Mononuclear cell (primary cell): ENCODE data around the gene NR2C1. TPM values are rescaled to one million over a fixed set of nuclear protein-coding genes. Genes with fewer than 3 reads are reported as not detected.
"Not testable (repeated sequence)": the region's sequence is repeated elsewhere in the genome, so short reads cannot be mapped to it uniquely, and the experiment has no call there.

Experiments
- H3K27me3 ChIP-seq: 2 replicates; pipeline ENCODE4 v1.6.0; 2011; ENCODE audit warnings: low read length, control low read depth; ENCODE audit not compliant: insufficient read depth
- H3K4me1 ChIP-seq: 2 replicates; pipeline ENCODE4 v1.5.1; 2011; ENCODE audit warnings: mild to moderate bottlenecking, low read length, control low read depth; ENCODE audit not compliant: insufficient read depth
- H3K4me3 ChIP-seq: 2 replicates; pipeline ENCODE4 v1.5.1; 2011; ENCODE audit warnings: mild to moderate bottlenecking, low read length, moderate library complexity
- H3K9me3 ChIP-seq: 2 replicates; pipeline ENCODE4 v1.5.1; 2011; ENCODE audit warnings: low read depth, mild to moderate bottlenecking, control low read depth, low read length
- total RNA-seq: library from RNA; depleted of rRNA; stranded (reverse); fragments of >200 nt; gene quantifications from one replicate; pipeline ENCODE4 v1.2.3, GENCODE V29; 2012

NR2C1 gene
- 49.3 TPM for total RNA-seq

DNA sequence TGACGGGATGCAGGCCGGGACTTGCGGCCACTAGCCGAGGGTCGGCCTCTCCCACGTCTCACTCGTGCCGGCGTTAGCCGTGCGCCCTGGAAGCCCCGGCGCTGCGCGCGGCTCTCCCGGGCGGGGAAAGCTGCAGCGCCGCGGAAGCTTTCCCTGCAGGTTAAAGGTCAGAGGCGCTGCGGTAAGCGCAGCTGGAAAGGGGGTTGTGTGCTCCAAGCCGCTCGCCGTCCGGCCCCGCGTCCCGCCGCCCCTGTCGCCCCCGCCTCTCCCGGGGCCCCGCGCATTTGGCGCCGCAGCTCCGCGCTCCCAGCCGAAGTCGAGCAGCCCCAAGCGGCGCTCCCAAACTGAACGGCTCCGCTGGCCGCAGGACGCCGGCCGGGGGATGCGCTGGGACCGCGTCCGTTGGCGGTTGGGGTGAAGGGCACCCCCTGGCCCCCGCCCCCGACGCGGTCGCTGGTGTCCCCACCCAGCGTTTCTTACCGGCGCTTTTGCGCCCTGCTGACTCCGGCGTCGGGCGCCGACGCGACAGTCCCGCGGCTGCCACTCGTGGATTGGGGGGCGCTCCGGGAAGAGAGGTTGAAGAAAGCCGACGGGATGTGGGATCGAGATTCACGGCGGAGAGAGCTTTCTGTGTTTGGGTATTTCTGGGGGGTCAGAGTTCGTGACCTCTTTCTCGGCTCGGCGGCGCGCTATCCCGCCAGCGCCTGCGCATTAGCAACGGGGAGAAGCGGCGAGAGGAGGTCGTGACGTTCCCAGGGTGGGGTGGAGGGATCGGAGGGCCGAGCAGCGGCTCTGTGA lies at the start of gene NR2C1:
TSS of gene NR2C1 (minus strand) at position 719 of the 798 bp plus-strand sequence. CDS start 6,234 bp downstream, outside the sequence.
- Histone ChIP-seq H3K4me3 (peak within 1 kb of the TSS; percentile 90), H3K4me1 (peaks cover 8% of the 10 kb centered on the region), H3K27me3 (no peaks in the 10 kb centered on the region), H3K9me3 (no peaks in the 10 kb centered on the region)

GRCh38 chr12:95118788-95119179 lies 45.4 kb upstream of the NR2C1 start:
- Histone ChIP-seq H3K9me3 (no peaks in the 10 kb centered on the region), H3K4me3 (no peak overlapping the region), H3K4me1 (no peaks in the 10 kb centered on the region), H3K27me3 (no peaks in the 10 kb centered on the region)

DNA sequence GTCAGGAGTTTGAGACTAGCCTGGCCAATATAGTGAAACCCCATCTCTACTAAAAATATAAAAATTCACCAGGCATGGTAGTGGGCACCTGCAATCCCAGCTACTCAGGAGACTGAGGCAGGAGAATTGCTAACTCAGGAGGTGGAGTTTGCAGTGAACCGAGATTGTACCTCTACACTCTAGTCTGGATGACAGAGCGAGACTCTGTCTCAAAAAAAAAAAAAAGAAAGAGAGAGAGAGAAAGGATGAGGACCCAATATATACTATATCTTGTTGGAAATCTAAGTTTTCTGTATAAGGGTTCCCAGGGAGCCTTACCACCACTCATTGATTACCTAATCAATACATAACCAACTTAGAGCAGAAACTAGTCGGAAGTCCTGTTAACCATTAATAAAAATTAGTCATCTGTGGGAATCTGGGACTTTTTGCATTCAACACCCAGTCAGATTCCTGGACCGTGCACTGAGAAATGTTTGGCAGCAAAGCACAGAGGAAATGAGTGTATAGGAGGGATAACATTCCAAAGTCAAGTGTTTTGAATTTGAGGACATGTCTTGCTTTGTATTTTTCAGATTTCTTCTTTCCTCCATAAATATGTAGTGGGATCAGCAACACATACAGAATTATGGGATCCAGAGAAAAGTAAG lies 44.8 kb upstream of the NR2C1 start:
- H3K4me3 ChIP-seq = no peak overlapping the region
- no peaks in the 10 kb centered on the region for H3K27me3 ChIP-seq
- H3K4me1 ChIP-seq = no peaks in the 10 kb centered on the region
- no peaks in the 10 kb centered on the region for H3K9me3 ChIP-seq

DNA sequence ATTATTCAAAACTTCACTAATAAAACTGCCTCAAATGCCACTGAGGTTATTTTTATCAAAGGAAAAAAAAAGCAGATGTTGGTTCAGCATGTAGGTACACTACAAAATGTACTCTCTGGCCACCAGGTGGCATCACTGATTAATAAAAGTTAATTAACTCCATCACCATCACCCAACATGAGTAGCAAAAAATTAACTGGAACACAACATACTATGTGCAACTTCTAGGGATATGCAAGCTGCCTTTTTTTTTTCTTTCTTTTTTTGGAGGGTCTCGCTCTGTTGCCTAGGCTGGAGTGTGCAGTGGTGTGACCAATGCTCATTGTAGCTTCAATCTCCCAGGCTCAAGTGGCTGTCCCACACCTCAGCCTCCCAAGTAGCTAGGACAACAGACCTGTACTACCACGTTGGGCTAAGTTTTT lies 43.8 kb upstream of the NR2C1 start:
- Histone ChIP-seq H3K4me1 (no peaks in the 10 kb centered on the region), H3K27me3 (no peaks in the 10 kb centered on the region), H3K9me3 (no peaks in the 10 kb centered on the region), H3K4me3 (no peak overlapping the region)

GRCh38 chr12:95116773-95117172 lies 43.4 kb upstream of the NR2C1 start:
- H3K27me3 ChIP-seq = no peaks in the 10 kb centered on the region
- H3K4me1 ChIP-seq = no peaks in the 10 kb centered on the region
- H3K4me3 ChIP-seq = no peak overlapping the region
- no peaks in the 10 kb centered on the region for H3K9me3 ChIP-seq

DNA sequence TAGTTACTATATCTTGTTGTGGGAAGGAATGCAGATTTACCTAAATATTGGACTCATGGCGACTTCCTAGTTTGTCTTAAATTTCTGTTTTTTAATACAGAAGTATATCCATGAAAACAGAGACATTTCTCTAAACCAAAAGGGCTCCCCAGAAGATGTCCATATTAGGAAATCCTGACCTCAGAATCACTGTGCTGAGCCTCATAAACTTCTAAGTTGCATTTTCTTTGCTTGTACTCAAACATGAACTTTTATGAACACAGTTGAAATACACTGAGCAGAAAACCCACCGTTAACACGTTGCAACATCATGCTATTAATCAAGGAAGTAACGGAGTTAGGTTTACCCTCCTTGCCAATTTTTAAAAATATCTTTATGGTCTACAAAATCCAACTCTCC lies 42.9 kb upstream of the NR2C1 start:
- Histone ChIP-seq H3K9me3 (no peaks in the 10 kb centered on the region), H3K4me1 (no peaks in the 10 kb centered on the region), H3K4me3 (no peak overlapping the region), H3K27me3 (no peaks in the 10 kb centered on the region)

- Histone ChIP-seq H3K4me3 (no peak overlapping the region), H3K4me1 (no peaks in the 10 kb centered on the region), H3K9me3 (no peaks in the 10 kb centered on the region), H3K27me3 (no peaks in the 10 kb centered on the region)
Measured at GRCh38 chr12:95115641-95116040, 42.2 kb upstream of the NR2C1 start.

- H3K27me3 ChIP-seq = no peaks in the 10 kb centered on the region
- no peaks in the 10 kb centered on the region for H3K4me1 ChIP-seq
- H3K9me3 ChIP-seq = no peaks in the 10 kb centered on the region
- no peak overlapping the region for H3K4me3 ChIP-seq
Measured at GRCh38 chr12:95114766-95115405, 41.5 kb upstream of the NR2C1 start.

GRCh38 chr12:95107362-95107761 lies 33.9 kb upstream of the NR2C1 start:
- Histone ChIP-seq H3K4me1 (peaks cover 23% of the 10 kb centered on the region), H3K27me3 (no peaks in the 10 kb centered on the region), H3K4me3 (no peak overlapping the region), H3K9me3 (no peaks in the 10 kb centered on the region)

DNA sequence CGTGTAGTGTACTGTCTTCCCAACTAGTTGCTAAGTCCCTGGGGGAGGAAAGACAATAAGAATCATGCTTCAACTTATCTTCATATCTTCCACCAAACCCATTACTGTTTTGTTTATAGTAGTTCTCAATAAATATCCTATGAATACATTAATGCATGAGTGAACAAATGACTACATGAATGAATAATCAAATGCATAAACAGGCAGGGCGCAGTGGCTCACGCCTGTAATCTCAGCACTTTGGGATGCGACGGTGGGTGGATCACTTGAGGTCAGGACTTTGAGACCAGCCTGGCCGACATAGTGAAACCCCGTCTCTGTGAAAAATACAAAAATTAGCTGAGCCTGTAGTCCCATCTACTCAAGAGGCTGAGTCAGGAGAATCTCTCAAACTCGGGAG lies 32.1 kb upstream of the NR2C1 start:
- Histone ChIP-seq H3K27me3 (no peaks in the 10 kb centered on the region), H3K4me1 (peaks cover 23% of the 10 kb centered on the region), H3K4me3 (no peak overlapping the region), H3K9me3 (no peaks in the 10 kb centered on the region)

DNA sequence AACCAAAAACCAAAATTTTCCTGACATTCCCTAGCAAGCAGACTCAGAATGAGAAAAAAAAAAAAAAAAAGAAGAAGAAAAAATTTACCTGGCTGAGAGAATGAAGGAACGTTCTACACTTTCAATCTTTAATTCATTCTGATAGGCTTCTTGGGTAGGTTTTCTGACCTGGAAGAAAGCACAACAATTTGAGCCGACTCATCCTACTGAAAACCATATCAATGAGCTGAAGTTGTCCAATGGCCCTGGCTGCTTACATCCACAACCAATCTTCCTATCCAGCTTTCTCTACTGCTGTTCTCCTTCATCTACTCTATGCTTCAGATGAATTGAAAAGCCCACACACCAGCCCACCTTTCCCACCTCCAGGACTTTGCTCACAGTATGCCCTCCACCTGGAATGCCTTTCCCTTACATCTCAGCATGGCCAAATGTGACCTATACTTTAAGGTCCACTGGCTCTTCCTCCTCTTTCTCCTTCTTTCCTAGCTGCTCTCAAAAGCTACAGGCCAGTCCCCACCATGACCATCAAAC lies 31.6 kb upstream of the NR2C1 start:
- Histone ChIP-seq H3K4me3 (no peak overlapping the region), H3K4me1 (peaks cover 23% of the 10 kb centered on the region), H3K9me3 (no peaks in the 10 kb centered on the region), H3K27me3 (no peaks in the 10 kb centered on the region)

DNA sequence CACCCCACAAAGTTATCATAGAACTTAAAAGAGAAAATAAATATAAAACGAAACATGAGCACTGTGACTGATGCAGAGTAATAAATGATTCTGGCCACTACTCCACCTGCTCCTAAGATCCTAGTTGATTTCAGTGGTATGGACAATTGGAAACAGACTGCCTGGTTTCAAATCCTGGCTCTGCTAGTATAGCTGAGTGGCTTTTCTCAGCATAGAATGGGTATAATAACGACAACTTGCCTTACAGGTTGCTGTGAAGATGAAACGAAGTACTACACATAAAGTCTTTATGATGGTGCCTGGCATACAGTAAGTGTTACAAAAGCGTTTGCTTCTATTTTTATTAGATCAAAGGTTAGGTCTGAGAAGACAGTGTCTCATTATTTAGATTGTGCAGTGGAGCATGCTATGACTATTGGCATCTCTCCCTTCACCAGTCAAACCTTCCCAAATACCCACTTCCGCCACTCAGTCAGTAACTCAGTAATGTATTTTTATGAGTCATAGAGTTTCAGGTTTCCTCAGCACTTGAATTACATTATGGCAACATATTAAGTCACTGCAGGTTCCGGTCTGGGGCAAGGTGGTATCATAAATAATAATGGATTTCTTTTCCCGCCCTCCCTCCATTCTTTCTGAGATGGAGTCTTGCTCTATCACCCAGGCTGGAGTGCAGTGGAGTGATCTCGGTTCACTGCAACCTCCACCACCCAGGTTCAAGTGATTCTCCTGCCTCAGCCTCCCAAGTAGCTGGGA lies 29.7 kb upstream of the NR2C1 start:
- no peak overlapping the region for H3K4me3 ChIP-seq
- peaks cover 23% of the 10 kb centered on the region for H3K4me1 ChIP-seq
- no peaks in the 10 kb centered on the region for H3K9me3 ChIP-seq
- no peaks in the 10 kb centered on the region for H3K27me3 ChIP-seq

- H3K4me3 ChIP-seq, H3K9me3 ChIP-seq, H3K27me3 ChIP-seq: not testable (repeated sequence)
- H3K4me1 ChIP-seq = peaks cover 23% of the 10 kb centered on the region
Measured at GRCh38 chr12:95101957-95102356, 28.5 kb upstream of the NR2C1 start.

- Histone ChIP-seq H3K4me3 (no peak overlapping the region), H3K4me1 (peaks cover 37% of the 10 kb centered on the region), H3K9me3 (no peaks in the 10 kb centered on the region), H3K27me3 (no peaks in the 10 kb centered on the region)
Measured at GRCh38 chr12:95100264-95101190, 27.1 kb upstream of the NR2C1 start.
